Activated T-helper 1 cell treated with anti-CD3 and anti-CD28 coated beads, Interleukin-12 subunit alpha, Interleukin-12 subunit beta, Interleukin-2, Interleukin-4 antibody, amounts not matched to agents 30 ng/mL and 10 ng/mL and 1 ng/mL, durations not matched to agents 14 hours and 24 hours and 36 hours (primary cell): ENCODE measurements around the gene ZNF467. TPM values are rescaled to one million over a fixed set of nuclear protein-coding genes. Genes with fewer than 3 reads are reported as not detected.

Experiments
- DNase-seq: peaks from one replicate; pipeline ENCODE4 v3.0.0; 2021; ENCODE audit warnings: low spot score
- H3K27ac Mint-ChIP-seq: one replicate; pipeline ENCODE4 v1.8.0; 2021; ENCODE audit warnings: mild to moderate bottlenecking, mixed read lengths
- H3K27me3 Mint-ChIP-seq: one replicate; pipeline ENCODE4 v1.8.0; 2022; ENCODE audit warnings: mild to moderate bottlenecking, moderate library complexity, mixed read lengths; ENCODE audit not compliant: insufficient read depth
- H3K36me3 Mint-ChIP-seq: one replicate; pipeline ENCODE4 v1.8.0; 2021; ENCODE audit warnings: low read depth, mixed read lengths
- H3K4me1 Mint-ChIP-seq: one replicate; pipeline ENCODE4 v1.8.0; 2021; ENCODE audit warnings: low read depth, mixed read lengths
- H3K4me3 Mint-ChIP-seq: one replicate; pipeline ENCODE4 v1.8.0; 2021; ENCODE audit warnings: mild to moderate bottlenecking, moderate library complexity, mixed read lengths
- H3K9me3 Mint-ChIP-seq: one replicate; pipeline ENCODE4 v1.8.0; 2021; ENCODE audit warnings: mixed read lengths
- intact Hi-C: fragments of 100-400 bp; cut with micrococcal nuclease; formaldehyde crosslinking; loops from one replicate; pipeline ENCODE4 v1.15.1; 2024
- total RNA-seq: library from RNA; stranded (reverse); gene quantifications from 2 replicates; pipeline ENCODE4 v1.2.3, GENCODE V29; 2022

The ZNF467 gene
- total RNA-seq, 1 donor from 2014 or later = 0.10 TPM

DNA sequence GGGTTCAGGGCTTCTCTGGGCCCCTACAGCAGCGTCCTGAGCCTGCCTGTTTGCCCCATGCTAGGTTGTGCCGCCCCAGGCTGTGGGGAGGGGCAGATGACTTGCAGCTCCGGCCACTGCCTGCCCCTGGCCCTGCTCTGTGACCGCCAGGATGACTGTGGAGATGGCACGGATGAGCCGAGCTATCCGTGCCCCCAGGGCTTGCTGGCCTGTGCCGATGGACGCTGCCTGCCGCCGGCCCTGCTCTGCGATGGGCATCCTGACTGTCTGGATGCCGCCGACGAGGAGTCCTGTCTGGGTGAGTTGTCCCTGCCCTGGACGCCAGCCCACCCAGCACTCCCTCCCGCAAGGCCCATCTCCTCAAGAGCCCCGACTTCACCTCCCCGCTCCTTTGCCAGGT is 15.7 kb upstream of the ZNF467 start:
- peaks cover 17% of the 10 kb centered on the region for H3K27me3 Mint-ChIP-seq
- H3K4me3 Mint-ChIP-seq = no peak overlapping the region
- intact Hi-C loops = no loop called here
- no peaks in the 10 kb centered on the region for H3K4me1 Mint-ChIP-seq
- no peaks in the 10 kb centered on the region for H3K9me3 Mint-ChIP-seq
- DNase-seq = no peak
- H3K36me3 Mint-ChIP-seq = no peaks in the 10 kb centered on the region
- H3K27ac Mint-ChIP-seq = no peak overlapping the region

DNA sequence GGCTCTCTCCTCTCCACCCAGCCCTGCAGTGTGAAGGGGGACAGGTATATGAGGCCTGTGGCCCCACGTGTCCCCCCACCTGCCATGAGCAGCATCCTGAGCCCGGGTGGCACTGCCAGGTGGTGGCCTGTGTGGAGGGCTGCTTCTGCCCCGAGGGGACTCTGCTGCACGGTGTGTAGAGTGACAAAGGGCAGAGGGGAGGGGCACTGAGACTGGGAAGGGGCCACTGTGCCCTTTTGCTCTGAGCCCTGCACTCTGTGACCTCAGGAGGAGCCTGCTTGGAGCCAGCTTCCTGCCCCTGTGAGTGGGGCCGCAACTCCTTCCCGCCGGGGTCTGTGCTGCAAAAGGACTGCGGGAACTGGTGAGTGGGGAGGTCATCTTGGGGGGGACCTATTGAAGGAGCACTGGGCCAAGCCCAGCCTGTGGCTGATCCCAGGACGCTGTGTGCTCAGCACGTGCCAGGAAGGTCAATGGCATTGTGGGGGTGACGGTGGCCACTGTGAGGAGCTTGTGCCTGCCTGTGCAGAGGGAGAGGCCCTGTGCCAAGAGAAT is 15.0 kb upstream of the ZNF467 start:
- Mint-ChIP-seq H3K4me1 (no peaks in the 10 kb centered on the region), H3K9me3 (no peaks in the 10 kb centered on the region), H3K27me3 (peaks cover 18% of the 10 kb centered on the region), H3K36me3 (no peaks in the 10 kb centered on the region), H3K27ac (no peak overlapping the region), H3K4me3 (no peak overlapping the region)
- intact Hi-C loops = no loop called here
- DNase-seq = no peak

DNA sequence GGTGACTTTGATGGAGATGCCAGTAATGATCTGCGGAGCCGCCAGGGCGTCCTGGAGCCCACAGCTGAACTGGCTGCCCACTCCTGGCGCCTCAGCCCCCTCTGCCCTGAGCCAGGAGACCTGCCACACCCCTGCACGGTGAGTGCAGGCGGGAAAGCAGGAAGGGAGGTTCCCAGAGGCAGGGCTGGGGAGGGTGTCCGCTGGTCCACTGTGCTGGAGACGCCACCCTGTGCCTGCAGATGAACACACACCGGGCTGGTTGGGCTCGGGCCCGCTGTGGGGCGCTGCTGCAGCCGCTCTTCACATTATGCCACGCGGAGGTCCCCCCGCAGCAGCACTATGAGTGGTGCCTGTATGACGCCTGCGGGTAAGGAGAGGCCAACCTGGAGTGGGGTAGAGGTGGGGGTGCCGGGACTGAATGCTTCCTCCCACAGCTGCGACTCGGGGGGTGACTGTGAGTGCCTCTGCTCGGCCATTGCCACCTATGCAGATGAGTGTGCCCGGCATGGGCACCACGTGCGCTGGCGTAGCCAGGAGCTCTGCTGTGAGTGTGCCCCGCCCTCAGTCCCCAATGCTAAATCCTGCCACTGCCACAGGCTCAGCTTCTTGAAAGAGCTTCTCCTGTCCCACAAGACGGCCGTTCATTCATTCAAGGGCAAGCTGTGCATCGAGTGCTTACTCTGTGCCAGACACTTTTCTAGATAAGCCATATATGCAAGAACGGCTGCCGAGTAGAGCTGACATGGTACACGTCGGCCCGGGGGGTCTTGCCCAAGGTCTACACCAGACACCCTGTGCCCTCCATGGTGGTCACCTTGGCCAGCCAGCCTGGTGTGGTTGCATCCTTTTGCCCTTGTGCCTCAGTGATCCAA is 14.3 kb upstream of the ZNF467 start:
- no peak overlapping the region for H3K4me3 Mint-ChIP-seq
- no peak overlapping the region for H3K27ac Mint-ChIP-seq
- H3K27me3 Mint-ChIP-seq = peaks cover 16% of the 10 kb centered on the region
- no peaks in the 10 kb centered on the region for H3K4me1 Mint-ChIP-seq
- no peaks in the 10 kb centered on the region for H3K36me3 Mint-ChIP-seq
- DNase-seq = no peak
- intact Hi-C loops = no loop called here
- no peaks in the 10 kb centered on the region for H3K9me3 Mint-ChIP-seq

DNA sequence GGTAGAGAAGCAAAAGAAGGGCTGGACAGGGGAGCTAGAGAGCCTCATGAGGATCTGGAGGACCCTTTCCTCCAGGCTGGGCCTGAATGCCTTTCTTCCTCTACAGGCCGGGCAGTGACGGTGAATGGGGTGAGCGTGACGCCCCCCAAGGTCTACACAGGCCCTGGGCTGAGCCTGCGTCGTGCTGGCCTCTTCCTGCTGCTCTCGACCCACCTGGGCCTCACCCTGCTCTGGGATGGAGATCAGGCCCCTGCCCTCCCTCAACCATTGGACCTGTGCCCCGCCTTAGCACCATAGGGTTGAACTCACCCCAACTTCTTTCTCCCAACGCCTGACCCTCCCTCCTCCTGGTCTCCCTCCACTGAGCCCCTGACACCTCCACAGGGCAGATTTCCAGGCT is 12.6 kb upstream of the ZNF467 start:
- Mint-ChIP-seq H3K27ac (no peak overlapping the region), H3K9me3 (no peaks in the 10 kb centered on the region), H3K4me3 (no peak overlapping the region), H3K36me3 (no peaks in the 10 kb centered on the region), H3K27me3 (peaks cover 16% of the 10 kb centered on the region), H3K4me1 (no peaks in the 10 kb centered on the region)
- DNase-seq = no peak
- intact Hi-C loops = no loop called here

DNA sequence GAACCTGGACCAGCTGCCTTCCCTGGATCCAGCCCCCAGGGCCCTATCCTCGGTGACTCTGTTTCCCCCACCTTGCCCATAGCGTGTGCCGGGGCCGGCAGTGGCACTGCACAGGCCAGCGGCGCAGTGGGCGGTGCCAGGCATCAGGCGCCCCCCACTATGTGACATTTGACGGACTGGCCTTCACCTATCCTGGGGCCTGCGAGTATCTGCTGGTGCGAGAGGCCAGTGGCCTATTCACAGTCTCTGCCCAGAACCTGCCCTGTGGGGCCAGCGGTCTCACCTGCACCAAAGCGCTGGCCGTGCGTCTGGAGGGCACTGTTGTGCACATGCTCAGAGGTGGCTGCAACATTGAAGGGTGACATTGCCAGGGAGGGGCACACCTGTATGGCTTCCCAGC is 12.0 kb upstream of the ZNF467 start:
- Mint-ChIP-seq H3K36me3 (no peaks in the 10 kb centered on the region), H3K4me3 (no peak overlapping the region), H3K9me3 (no peaks in the 10 kb centered on the region), H3K27me3 (peaks cover 12% of the 10 kb centered on the region), H3K4me1 (no peaks in the 10 kb centered on the region), H3K27ac (no peak overlapping the region)
- intact Hi-C loops = no loop called here
- no peak for DNase-seq

DNA sequence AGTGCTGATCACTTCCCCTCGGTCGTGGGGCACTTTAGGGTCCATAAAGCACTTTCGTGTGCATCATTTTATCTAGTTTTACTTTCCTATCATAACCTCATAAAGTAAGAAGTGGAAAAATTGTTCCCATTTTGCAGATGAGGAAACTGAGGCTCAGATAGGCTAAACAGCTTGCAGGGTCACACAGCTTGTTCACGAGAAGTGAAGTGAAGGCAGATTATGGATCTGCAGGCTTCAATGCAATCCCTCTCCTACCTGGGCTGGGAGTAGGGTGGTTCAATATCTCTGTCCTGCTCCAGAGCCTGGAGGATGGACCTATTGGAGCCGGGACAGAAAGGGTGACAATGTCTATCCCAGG is 10.8 kb upstream of the ZNF467 start:
- no peak for DNase-seq
- Mint-ChIP-seq H3K4me1 (no peaks in the 10 kb centered on the region), H3K9me3 (no peaks in the 10 kb centered on the region), H3K4me3 (no peak overlapping the region), H3K27ac (no peak overlapping the region), H3K36me3 (no peaks in the 10 kb centered on the region), H3K27me3 (peaks cover 5% of the 10 kb centered on the region)
- intact Hi-C loops = no loop called here

DNA sequence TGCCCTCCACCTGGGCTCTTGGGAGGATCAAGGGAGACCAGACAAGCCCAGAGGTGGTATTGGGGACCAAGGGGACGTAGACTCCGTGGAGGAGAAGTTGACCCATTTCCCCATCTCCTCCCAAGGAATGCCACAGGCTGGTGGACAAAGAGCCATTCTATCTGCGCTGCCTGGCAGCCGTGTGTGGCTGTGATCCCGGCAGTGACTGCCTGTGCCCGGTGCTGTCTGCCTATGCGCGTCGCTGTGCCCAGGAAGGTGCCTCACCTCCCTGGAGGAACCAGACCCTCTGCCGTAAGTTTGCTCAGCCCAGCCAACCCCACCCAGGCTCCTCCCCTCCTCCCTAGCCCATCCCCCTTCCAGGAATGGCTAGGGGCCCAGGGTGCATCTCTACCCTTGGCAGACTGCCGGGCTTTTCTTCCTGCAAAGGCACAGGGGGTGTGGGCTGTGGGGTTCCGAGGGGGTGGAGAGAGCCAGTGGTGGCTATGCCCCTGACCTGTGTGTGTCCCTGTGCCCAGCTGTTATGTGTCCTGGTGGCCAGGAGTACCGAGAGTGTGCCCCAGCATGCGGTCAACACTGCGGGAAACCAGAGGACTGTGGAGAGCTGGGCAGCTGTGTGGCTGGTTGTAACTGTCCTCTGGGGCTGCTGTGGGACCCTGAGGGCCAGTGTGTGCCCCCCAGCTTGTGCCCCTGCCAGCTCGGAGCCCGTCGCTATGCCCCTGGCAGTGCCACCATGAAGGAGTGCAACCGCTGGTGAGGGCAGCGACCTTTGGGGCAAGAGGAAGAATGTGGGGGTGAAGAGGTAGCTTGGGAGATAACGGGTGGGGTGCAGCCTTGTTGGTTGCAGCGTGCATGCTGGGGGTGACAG is 10.2 kb upstream of the ZNF467 start:
- Mint-ChIP-seq H3K27me3 (peaks cover 2% of the 10 kb centered on the region), H3K4me1 (no peaks in the 10 kb centered on the region), H3K4me3 (no peak overlapping the region), H3K9me3 (no peaks in the 10 kb centered on the region), H3K36me3 (no peaks in the 10 kb centered on the region), H3K27ac (no peak overlapping the region)
- intact Hi-C loops = no loop called here
- no peak for DNase-seq

DNA sequence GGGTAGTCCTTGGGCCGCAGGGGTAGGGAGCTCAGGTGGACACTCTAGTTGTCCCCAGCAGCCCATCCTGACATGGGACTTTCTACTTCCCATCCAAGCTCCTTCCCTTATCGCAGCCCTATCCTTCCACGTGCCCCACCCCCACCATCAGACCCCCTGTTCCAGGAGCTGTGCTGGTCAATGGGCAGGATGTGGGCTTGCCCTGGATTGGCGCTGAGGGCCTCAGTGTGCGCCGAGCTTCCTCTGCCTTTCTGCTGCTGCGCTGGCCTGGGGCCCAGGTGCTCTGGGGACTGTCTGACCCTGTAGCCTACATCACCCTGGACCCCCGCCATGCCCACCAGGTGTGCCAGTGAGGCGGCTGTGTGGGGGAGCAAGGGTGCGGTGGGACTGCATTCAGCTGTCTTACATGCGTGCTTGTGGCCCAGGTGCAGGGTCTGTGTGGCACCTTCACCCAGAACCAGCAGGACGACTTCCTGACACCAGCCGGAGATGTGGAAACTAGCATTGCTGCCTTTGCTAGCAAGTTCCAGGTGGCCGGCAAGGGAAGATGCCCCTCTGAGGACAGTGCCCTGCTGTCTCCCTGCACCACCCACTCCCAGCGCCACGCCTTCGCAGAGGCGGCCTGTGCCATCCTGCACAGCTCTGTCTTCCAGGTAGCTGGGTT is 9.4 kb upstream of the ZNF467 start:
- H3K4me1 Mint-ChIP-seq = no peaks in the 10 kb centered on the region
- no peak overlapping the region for H3K4me3 Mint-ChIP-seq
- no peak overlapping the region for H3K27ac Mint-ChIP-seq
- intact Hi-C loops = no loop called here
- H3K27me3 Mint-ChIP-seq = peaks cover 2% of the 10 kb centered on the region
- H3K9me3 Mint-ChIP-seq = no peaks in the 10 kb centered on the region
- H3K36me3 Mint-ChIP-seq = no peaks in the 10 kb centered on the region
- no peak for DNase-seq

DNA sequence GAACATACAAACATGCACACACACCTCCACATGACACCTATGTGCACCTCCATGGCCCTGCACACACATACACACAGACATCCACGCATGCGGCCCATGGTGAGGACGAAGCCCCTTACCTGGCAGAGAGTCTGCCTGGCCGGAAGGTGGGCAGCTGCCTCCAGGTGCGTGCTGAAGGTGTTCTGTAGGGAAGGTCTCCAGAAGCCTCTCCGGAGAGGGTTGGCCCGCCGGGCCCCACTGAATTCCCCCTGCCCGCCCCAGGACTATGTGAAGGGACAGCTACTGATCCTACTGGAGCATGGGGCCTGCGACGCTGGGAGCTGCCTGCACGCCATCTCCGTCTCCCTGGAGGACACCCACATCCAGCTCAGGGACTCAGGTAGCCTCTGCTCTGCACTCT is 8.5 kb upstream of the ZNF467 start:
- no peaks in the 10 kb centered on the region for H3K36me3 Mint-ChIP-seq
- DNase-seq = no peak
- intact Hi-C loops = no loop called here
- H3K27me3 Mint-ChIP-seq = peaks cover 2% of the 10 kb centered on the region
- H3K9me3 Mint-ChIP-seq = no peaks in the 10 kb centered on the region
- H3K4me1 Mint-ChIP-seq = no peaks in the 10 kb centered on the region
- no peak overlapping the region for H3K4me3 Mint-ChIP-seq
- no peak overlapping the region for H3K27ac Mint-ChIP-seq

DNA sequence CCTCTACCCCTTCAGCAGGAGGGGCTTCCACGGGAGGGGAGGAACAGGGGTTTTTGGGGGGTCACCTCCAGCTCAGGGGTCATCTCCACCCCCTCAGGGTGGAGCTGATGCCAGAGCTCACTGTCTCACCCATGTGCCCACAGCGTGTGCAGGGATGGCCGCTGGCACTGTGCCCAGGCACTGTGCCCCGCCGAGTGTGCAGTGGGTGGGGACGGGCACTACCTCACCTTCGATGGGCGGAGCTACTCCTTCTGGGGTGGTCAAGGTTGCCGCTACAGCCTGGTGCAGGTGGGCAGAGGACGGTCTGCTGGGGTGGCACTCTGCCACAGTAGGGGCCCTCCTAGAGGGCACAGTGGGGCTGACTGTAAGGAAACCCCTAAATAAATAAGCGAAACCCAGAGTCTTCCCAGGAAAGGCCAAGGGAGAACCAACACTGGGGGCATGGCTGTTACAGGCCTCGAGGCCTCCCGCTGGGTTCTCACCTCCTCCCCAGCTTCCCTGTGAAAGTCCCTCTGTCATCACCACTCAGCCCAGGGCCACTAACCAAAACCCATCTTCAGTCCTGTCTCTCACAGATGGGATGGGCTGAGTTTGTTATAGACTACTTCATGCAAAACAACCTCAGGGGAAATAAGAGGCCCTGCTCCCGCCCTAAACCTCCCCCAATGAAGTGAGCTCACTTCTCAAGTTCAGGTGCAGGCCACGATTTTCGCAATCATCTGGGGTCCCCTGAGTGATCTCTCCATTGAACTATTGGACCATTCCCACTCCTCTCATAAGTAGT is 7.4 kb upstream of the ZNF467 start:
- intact Hi-C loops = no loop called here
- Mint-ChIP-seq H3K9me3 (no peaks in the 10 kb centered on the region), H3K27me3 (peaks cover 2% of the 10 kb centered on the region), H3K4me3 (no peak overlapping the region), H3K27ac (no peak overlapping the region), H3K36me3 (no peaks in the 10 kb centered on the region), H3K4me1 (no peaks in the 10 kb centered on the region)
- DNase-seq = no peak

DNA sequence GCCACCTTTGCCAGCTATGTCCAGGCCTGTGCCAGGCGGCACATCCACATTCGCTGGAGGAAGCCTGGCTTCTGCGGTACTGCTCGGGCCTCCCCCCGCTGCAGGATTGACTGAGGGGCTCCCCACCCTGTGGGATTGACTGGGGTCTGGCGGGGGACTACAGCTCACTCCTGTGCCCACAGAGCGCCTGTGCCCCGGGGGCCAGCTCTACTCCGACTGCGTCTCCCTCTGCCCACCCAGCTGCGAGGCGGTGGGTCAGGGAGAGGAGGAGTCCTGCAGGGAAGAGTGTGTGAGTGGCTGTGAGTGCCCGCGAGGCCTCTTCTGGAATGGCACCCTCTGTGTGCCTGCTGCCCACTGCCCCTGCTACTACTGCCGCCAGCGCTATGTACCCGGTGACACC is 6.7 kb upstream of the ZNF467 start:
- intact Hi-C loops = no loop called here
- H3K36me3 Mint-ChIP-seq = no peaks in the 10 kb centered on the region
- H3K27me3 Mint-ChIP-seq = peaks cover 6% of the 10 kb centered on the region
- no peaks in the 10 kb centered on the region for H3K4me1 Mint-ChIP-seq
- no peak for DNase-seq
- H3K27ac Mint-ChIP-seq = no peak overlapping the region
- no peaks in the 10 kb centered on the region for H3K9me3 Mint-ChIP-seq
- H3K4me3 Mint-ChIP-seq = no peak overlapping the region

DNA sequence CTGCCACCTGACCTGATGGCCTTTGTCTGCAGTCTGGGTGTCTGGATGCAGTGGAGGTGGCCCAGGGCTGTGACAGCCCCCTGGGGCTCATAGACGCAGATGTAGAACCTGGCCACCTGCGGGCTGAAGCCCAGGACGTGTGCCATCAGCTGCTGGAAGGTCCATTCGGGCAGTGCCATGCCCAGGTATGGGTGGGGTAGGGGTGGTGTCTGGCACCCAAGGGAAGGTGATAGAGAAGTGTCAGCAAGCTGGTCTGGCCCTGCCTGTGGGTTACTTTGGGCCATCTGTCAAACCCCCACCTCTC is 6.1 kb upstream of the ZNF467 start:
- Mint-ChIP-seq H3K36me3 (no peaks in the 10 kb centered on the region), H3K4me1 (no peaks in the 10 kb centered on the region), H3K27ac (no peak overlapping the region), H3K4me3 (no peak overlapping the region), H3K9me3 (no peaks in the 10 kb centered on the region), H3K27me3 (peaks cover 12% of the 10 kb centered on the region)
- intact Hi-C loops = no loop called here
- DNase-seq = no peak
